Measurements from ENCODE around the gene CLTCL1. TPM values are rescaled to one million over a fixed set of nuclear protein-coding genes. Genes with fewer than 3 reads are reported as not detected.
A peak's percentile ranks its signal among the peaks of the same experiment; 100 is the strongest.

Gene CLTCL1
- total RNA-seq, 1 donor from 2014 or later = 26.0 TPM

DNA sequence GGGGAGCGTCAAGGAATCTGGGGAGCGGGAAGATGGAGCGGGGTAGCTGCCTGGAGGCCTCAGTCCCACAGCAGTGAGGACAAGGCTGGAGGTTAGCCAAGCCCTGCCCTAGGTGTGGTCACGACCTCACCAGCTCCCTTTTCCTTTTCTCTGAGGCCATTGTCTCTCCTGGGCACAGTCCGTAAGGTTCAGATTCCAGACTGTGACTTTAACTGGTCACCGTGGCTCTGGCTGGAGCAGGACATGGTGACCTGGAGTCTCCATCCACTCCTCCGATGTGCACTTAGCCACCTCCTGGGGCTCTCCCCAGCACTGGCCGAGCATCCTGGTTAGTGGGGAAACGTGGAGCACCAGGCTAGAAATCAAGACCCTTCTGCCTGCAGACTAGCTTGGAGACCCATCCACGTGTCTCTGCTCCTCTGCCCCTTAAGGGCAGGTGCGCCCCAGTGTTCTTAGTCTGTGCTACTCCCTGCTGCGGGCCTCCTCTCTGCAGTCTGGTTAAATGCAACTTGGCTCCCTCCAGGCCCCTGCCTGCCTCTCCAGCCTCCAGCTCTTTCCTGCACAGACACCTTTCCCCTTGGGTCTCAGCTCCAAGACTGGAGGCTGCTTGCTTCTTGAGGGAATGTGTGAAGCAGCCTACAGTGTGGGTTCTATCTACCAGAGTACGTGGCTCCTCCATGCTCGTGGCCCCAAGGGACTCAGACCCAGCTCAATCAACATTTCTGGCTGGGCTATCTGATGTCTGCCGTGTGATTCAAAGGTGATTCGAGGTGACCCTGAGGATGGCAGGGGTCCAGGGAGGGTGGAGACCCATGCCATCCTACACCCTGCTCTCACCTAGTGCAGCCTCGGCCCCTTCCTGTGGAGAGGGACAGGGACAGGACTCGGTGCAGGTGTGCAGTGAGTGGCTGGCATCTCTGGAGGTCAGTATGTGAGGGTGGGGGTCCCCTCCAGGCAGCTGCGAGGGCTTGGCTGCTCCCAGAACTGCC, 118.2 kb downstream of the CLTCL1 start:
- intact Hi-C loops (cut with DNase I) = no loop called here
- H3K36me3 ChIP-seq = peaks cover 0 to 4% of the 10 kb centered on the region in 2 donors
- H3K9me3 ChIP-seq = no peaks in the 10 kb centered on the region
- H3K4me1 ChIP-seq = peaks cover 15 to 62% of the 10 kb centered on the region in 2 donors
- H3K4me3 ChIP-seq = peak overlapping the region in 1 of 2 donors; percentile 88
- peak overlapping the region in 1 of 2 donors; percentile 62 for H3K27ac ChIP-seq
- TF ChIP-seq CTCF (IDR thresholded peaks at IDR 0.05) = no peak
- no peak for DNase-seq (ENCODE audit: low spot score in 2 of 2)
- no peaks in the 10 kb centered on the region for H3K27me3 ChIP-seq

DNA sequence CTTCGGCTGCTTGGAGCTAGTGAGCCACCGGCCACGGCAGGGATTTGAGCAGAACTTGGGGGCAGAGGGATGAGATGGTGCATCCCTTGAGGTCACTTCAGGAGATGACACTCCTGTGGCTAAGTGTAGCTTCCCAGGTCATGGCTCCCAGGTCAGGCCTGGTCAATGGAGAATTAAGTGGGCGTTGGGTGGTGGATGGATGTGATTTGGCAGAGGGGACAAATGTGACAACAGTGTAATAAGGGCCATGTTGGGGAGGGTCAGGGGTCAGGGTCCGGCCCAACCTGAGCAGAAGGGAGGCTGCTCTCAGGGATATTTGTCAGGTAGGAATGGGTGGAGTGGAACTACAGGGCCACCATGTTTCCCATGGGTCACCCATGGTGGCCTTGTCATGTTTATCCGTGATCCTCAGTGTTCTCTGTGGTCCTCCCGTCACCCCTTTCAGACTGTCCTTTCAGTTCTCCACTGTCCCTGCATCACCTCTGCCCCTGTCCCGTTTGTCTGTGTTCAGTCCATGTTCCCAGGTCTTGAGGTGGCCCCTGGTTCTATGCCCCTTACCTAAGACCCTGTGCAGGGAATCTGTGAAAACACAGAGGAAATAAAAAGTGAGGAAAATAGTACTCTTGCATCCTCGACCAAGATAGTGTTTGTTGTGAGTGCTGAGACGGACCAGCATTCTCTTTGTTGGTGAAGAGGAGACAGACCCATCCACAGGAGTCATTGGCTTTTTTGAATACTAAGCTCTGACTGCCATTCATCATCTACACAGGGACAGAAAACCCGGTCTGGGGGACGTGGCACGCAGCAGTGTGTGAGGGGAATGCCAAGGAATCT, 119.1 kb downstream of the CLTCL1 start:
- peaks cover 10 to 58% of the 10 kb centered on the region in 2 donors for H3K4me1 ChIP-seq

DNA sequence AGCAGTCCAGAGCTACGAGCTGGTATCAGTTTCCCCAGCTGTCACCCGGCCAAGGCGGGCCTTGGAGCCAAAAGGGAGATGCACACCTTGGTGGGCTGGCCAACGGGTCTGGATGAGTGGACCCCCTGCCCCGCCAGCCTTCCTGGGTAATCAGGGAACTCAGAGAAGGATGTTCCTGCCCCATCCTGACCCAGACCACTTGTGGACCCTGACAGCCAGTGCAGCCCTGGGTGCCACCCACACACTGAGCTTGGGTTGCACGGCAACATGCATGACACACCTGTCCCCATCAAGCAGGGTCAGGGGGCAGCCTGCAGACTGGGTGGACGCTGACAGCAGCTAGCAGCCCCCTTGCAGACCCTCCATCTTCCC, 121.6 kb downstream of the CLTCL1 start:
- no peaks in the 10 kb centered on the region for H3K9me3 ChIP-seq
- peak overlapping the region; percentile 45 to 88 for H3K4me3 ChIP-seq
- no peak for TF ChIP-seq CTCF (IDR thresholded peaks at IDR 0.05)
- peaks cover 9 to 44% of the 10 kb centered on the region in 2 donors for H3K4me1 ChIP-seq
- H3K27me3 ChIP-seq = no peaks in the 10 kb centered on the region
- DNase-seq (ENCODE audit: low spot score in 2 of 2) = no peak
- no peaks in the 10 kb centered on the region for H3K36me3 ChIP-seq
- H3K27ac ChIP-seq = no peak overlapping the region
- intact Hi-C loops (cut with DNase I) = no loop called here

More for the DNA sequence above, 119.1 kb downstream of the CLTCL1 start:
- Histone ChIP-seq H3K27me3 (no peaks in the 10 kb centered on the region), H3K27ac (peak overlapping the region; percentile 89 to 96), H3K36me3 (peaks cover 0 to 4% of the 10 kb centered on the region in 2 donors), H3K4me3 (peak overlapping the region; percentile 88 to 95), H3K9me3 (no peaks in the 10 kb centered on the region)
- TF ChIP-seq CTCF (IDR thresholded peaks at IDR 0.05) = no peak
- intact Hi-C loops (cut with DNase I) = no loop called here
- DNase-seq (ENCODE audit: low spot score in 2 of 2) = no peak

DNA sequence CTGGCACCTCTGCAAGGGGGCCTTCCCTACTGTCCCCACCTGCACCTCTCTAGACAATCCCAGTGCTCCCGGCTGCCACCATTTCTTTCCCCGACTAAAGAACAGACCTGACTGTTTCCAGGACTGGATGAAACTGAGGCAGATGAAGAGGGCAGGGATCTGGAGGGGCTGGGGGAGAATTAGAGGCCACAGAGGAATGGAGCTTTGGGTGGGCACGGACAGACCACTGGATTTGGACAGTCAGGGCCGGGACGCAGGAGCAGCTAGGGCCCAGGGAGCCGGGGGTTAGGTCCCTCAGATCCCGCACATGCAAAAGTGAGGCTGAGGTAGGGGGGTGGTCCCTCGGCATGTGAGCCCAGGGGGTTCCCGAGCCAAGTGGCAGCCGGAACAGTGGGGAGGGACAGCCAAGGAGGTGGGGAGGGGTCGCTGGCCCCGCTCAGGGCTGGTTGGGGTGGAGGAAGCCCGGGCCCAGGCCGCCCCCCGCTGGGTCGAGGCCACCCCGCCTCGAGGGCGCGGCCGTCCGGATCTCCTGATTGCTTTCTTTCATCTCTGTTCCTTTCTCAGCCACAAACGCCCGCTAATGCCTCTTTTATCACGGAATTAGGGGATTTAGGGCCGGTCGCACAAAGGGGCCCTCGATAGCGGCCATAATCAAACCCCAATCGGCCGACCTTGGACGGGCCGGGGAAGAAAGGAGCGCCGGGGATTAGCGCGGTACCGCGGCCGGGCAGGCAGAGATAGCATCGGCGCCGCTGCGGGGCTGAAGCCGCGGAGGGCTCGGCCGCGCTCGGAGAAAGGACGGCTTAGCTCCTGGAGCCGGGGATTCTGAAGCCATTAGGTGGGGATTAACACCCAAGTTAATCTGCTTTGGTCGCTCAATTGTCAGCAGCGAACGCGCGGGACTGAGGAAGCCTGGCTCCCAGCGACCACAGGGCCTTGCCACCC, 122.2 kb downstream of the CLTCL1 start:
- Histone ChIP-seq H3K27me3 (no peaks in the 10 kb centered on the region), H3K4me1 (peaks cover 9 to 37% of the 10 kb centered on the region in 2 donors), H3K27ac (no peak overlapping the region), H3K9me3 (no peaks in the 10 kb centered on the region), H3K36me3 (no peaks in the 10 kb centered on the region), H3K4me3 (peak overlapping the region; percentile 45 to 88)
- DNase-seq (ENCODE audit: low spot score in 2 of 2) = no peak
- no peak for TF ChIP-seq CTCF (IDR thresholded peaks at IDR 0.05)
- intact Hi-C loops (cut with DNase I) = no loop called here

All from ascending aorta (tissue), 2 donors.